Fibroblast of the aortic adventitia (primary cell): ENCODE measurements around the gene BLTP1. TPM values are rescaled to one million over a fixed set of nuclear protein-coding genes. Genes with fewer than 3 reads are reported as not detected.

Experiments
- DNase-seq: peaks from one replicate; pipeline ENCODE4 v3.0.0-alpha.2; 2010; ENCODE audit warnings: low read depth
- H3K4me3 ChIP-seq: 2 replicates; pipeline ENCODE4 v1.5.1; 2011; ENCODE audit warnings: low read depth, mild to moderate bottlenecking, control low read depth, low read length, moderate library complexity
- CTCF ChIP-seq: IDR thresholded peaks from 2 replicates; pipeline ENCODE4 v1.5.1; 2011; ENCODE audit warnings: mild to moderate bottlenecking, low read length, control low read depth, inconsistent platforms; ENCODE audit not compliant: insufficient read depth
- total RNA-seq: library from RNA; depleted of rRNA; stranded (reverse); fragments of >200 nt; gene quantifications from 2 replicates; pipeline ENCODE4 v1.2.3, GENCODE V29; 2012; ENCODE audit warnings: low replicate concordance

Gene BLTP1
- total RNA-seq, 1 donor = 132 TPM

- no peak for TF ChIP-seq CTCF
- no peak for DNase-seq
- H3K4me3 ChIP-seq = no peak overlapping the region
Observed at GRCh38 chr4:122167369-122167768, 15.2 kb downstream of the BLTP1 start.

GRCh38 chr4:122170775-122171174 lies 18.6 kb downstream of the BLTP1 start:
- DNase-seq = no peak
- TF ChIP-seq CTCF = no peak
- H3K4me3 ChIP-seq = no peak overlapping the region

GRCh38 chr4:122171323-122171722 lies 19.2 kb downstream of the BLTP1 start:
- DNase-seq = no peak
- no peak for TF ChIP-seq CTCF
- no peak overlapping the region for H3K4me3 ChIP-seq

GRCh38 chr4:122172266-122172665 lies 20.1 kb downstream of the BLTP1 start:
- DNase-seq = no peak
- no peak overlapping the region for H3K4me3 ChIP-seq
- no peak for TF ChIP-seq CTCF

GRCh38 chr4:122178961-122179360 lies 26.8 kb downstream of the BLTP1 start:
- no peak for DNase-seq
- TF ChIP-seq CTCF = no peak

GRCh38 chr4:122195718-122196117 lies 43.6 kb downstream of the BLTP1 start:
- DNase-seq = no peak
- no peak for TF ChIP-seq CTCF
- no peak overlapping the region for H3K4me3 ChIP-seq

More at GRCh38 chr4:122178961-122179360, 26.8 kb downstream of the BLTP1 start:
- no peak overlapping the region for H3K4me3 ChIP-seq

Other genes with a start within 250 kb of the BLTP1 start
- gene TRPC3, start 200.3 kb upstream of the BLTP1 start, total RNA-seq = 0.45 and 0.49 TPM in 2 replicates
- not detected in 2 replicates for gene ADAD1, start 226.7 kb downstream of the BLTP1 start, total RNA-seq